ENCODE results near the gene TM4SF5. TPM values are rescaled to one million over a fixed set of nuclear protein-coding genes. Genes with fewer than 3 reads are reported as not detected.

Gene TM4SF5
- total and polyA plus RNA-seq, 2 donors from 2014 or later, result 0.88 to 31.3 TPM

DNA sequence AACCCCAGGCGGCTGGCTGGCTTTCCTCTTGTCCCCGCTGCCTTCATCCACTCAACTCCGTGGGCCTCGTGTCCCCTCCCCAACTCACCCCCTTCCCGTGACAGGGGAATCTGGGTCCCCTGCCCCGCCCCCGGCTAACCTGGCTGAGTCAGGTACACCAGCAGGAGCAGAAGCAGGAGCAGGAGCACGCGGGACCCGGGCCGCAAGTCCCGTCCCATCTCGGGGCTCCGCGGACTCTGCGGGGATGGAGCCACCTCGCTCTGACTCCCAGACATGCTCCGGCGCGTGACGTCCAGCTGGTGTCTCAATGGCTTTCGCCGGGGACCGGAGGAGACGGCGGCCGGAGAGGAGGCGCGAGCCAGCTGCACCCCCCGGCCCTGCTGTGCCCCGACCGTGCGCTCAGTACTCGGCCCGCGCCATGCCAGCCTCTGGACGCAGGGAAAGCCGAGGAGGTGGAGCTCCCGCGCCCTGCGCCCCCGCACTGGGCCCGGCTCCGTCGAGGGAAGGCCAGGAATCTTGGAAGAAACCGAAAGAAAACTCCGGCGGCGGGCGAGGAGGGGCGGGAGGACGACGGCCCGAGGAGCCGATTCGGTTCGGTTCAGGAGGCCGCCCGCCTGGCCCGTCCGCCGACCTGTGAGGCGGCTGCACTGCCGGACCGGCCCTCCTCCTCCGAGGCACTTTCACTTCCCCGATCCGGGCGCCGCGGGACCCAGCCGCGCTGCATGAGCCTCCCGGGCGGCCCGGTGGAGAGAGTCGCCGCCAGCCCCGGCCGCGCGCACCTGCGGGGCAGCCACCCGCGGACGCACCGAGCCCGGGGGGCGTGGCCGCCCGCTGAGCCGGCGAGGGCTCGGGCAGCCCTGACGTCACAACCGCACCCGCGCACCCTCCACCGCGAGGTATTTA is 32.3 kb upstream of the TM4SF5 start, which contains the start of the genes CXCL16 and ZMYND15:
Gene CXCL16 (minus strand): TSS at position 807 of the 903 bp plus-strand sequence. CDS start 589 bp downstream, at position 218.
Gene ZMYND15 (plus strand): TSS at position 712 of the 903 bp plus-strand sequence. CDS start 716 bp downstream, outside the sequence.
- H3K9ac ChIP-seq (ENCODE audit: low read length in 3 of 3), result peak within 1 kb of the TSS in 2 of 3 donors; percentile 62 to 67
- no peak for FAIRE-seq
- H3K9me3 ChIP-seq (ENCODE audit: control insufficient read depth in 2 of 3, insufficient read depth in 1 of 3, low read length in 3 of 3), result no peaks in the 10 kb centered on the region
- TF ChIP-seq, protein P1, sequence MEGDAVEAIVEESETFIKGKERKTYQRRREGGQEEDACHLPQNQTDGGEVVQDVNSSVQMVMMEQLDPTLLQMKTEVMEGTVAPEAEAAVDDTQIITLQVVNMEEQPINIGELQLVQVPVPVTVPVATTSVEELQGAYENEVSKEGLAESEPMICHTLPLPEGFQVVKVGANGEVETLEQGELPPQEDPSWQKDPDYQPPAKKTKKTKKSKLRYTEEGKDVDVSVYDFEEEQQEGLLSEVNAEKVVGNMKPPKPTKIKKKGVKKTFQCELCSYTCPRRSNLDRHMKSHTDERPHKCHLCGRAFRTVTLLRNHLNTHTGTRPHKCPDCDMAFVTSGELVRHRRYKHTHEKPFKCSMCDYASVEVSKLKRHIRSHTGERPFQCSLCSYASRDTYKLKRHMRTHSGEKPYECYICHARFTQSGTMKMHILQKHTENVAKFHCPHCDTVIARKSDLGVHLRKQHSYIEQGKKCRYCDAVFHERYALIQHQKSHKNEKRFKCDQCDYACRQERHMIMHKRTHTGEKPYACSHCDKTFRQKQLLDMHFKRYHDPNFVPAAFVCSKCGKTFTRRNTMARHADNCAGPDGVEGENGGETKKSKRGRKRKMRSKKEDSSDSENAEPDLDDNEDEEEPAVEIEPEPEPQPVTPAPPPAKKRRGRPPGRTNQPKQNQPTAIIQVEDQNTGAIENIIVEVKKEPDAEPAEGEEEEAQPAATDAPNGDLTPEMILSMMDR (IDR thresholded peaks at IDR 0.05; ENCODE audit: borderline replicate concordance, extremely low read depth, insufficient read depth), result no peak
- peak within 1 kb of the TSS; percentile 34 to 67 for H3K27ac ChIP-seq (ENCODE audit: low read depth in 2 of 2, low read length in 2 of 2)
- peak within 1 kb of the TSS; percentile 33 to 76 (median 60) for H3K4me3 ChIP-seq (ENCODE audit: low read length in 3 of 3)
- peaks cover 0 to 6% (median 0%) of the 10 kb centered on the region in 3 donors for H3K4me1 ChIP-seq (ENCODE audit: control insufficient read depth in 2 of 3, insufficient read depth in 2 of 3, low read depth in 1 of 3, low read length in 3 of 3)
- DNase-seq, result peak; percentile 55 to 90 (median 71)
- H3K36me3 ChIP-seq (ENCODE audit: control insufficient read depth in 2 of 3, insufficient read depth in 3 of 3, low read length in 3 of 3), result peaks cover 0 to under 1% (median 0%) of the 10 kb centered on the region in 3 donors
- intact Hi-C loops (cut with DNase I), result no loop called here
- H3K27me3 ChIP-seq (ENCODE audit: control insufficient read depth, insufficient read depth, low read length), result peaks cover 9% of the 10 kb centered on the region

DNA sequence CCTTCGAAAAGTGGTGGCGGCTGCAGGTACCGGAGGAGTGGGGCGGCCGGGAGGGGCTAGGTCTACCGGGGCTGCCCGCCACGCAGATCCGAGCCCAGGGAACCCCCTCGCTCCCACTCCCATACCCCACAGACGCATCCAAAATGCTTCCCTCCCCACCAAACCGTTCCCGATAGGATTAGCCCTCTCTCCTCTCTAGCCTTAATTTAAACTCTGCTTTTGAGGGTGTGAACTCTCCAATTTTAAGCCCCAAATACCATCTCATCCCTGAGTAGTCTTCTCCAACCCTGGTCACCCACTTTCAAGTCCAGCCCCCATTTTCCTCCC is 31.7 kb upstream of the TM4SF5 start:
- Histone ChIP-seq H3K4me1 (ENCODE audit: control insufficient read depth in 2 of 3, insufficient read depth in 2 of 3, low read depth in 1 of 3, low read length in 3 of 3) (peaks cover 0 to 6% (median 0%) of the 10 kb centered on the region in 3 donors), H3K4me3 (ENCODE audit: low read length in 3 of 3) (peak overlapping the region; percentile 3 to 76 (median 36)), H3K27me3 (ENCODE audit: control insufficient read depth, insufficient read depth, low read length) (peaks cover 9% of the 10 kb centered on the region), H3K9me3 (ENCODE audit: control insufficient read depth in 2 of 3, insufficient read depth in 1 of 3, low read length in 3 of 3) (no peaks in the 10 kb centered on the region), H3K27ac (ENCODE audit: low read depth in 2 of 2, low read length in 2 of 2) (no peak overlapping the region), H3K9ac (ENCODE audit: low read length in 3 of 3) (no peak overlapping the region), H3K36me3 (ENCODE audit: control insufficient read depth in 2 of 3, insufficient read depth in 3 of 3, low read length in 3 of 3) (no peaks in the 10 kb centered on the region)
- TF ChIP-seq, protein P1 (IDR thresholded peaks at IDR 0.05; ENCODE audit: borderline replicate concordance, extremely low read depth, insufficient read depth), result no peak
- intact Hi-C loops (cut with DNase I), result no loop called here
- no peak for FAIRE-seq
- no peak for DNase-seq

DNA sequence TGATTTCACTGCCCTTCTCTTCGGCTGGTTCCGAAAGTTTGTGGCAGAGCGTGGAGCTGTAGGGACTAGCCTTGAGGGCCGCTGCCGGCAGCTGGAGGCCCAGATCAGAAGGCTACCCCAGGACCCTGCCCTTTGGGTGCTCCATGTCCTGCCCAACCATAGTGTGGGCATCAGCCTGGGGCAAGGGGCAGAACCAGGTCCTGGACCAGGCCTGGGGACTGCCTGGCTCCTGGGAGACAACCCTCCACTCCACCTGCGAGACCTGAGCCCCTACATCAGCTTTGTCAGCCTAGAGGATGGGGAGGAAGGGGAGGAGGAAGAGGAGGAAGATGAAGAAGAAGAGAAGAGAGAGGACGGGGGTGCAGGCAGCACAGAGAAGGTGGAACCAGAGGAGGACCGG is 31.1 kb upstream of the TM4SF5 start:
- no peak overlapping the region for H3K27ac ChIP-seq (ENCODE audit: low read depth in 2 of 2, low read length in 2 of 2)
- no peaks in the 10 kb centered on the region for H3K36me3 ChIP-seq (ENCODE audit: control insufficient read depth in 2 of 3, insufficient read depth in 3 of 3, low read length in 3 of 3)
- TF ChIP-seq, protein P1 (IDR thresholded peaks at IDR 0.05; ENCODE audit: borderline replicate concordance, extremely low read depth, insufficient read depth), result no peak
- peaks cover 11% of the 10 kb centered on the region for H3K27me3 ChIP-seq (ENCODE audit: control insufficient read depth, insufficient read depth, low read length)
- FAIRE-seq (no peak), DNase-seq (peak in 1 of 5 donors; percentile 69)
- intact Hi-C loops (cut with DNase I), result no loop called here
- no peaks in the 10 kb centered on the region for H3K9me3 ChIP-seq (ENCODE audit: control insufficient read depth in 2 of 3, insufficient read depth in 1 of 3, low read length in 3 of 3)
- H3K9ac ChIP-seq (ENCODE audit: low read length in 3 of 3), result no peak overlapping the region
- H3K4me3 ChIP-seq (ENCODE audit: low read length in 3 of 3), result no peak overlapping the region
- peaks cover 0 to 6% (median 0%) of the 10 kb centered on the region in 3 donors for H3K4me1 ChIP-seq (ENCODE audit: control insufficient read depth in 2 of 3, insufficient read depth in 2 of 3, low read depth in 1 of 3, low read length in 3 of 3)
